Trophoblast cell (in vitro differentiated cells and primary cell): Measurements from ENCODE around the gene GALNT9.

Experiments used
- DNase-seq, 2 donors: peaks; one replicate each; pipeline ENCODE4 v3.0.0-alpha.2; 2016
- H2AFZ ChIP-seq: 2 replicates; pipeline ENCODE4 v1.6.1; 2013; ENCODE audit warnings: low read length, moderate library complexity, mild to moderate bottlenecking; ENCODE audit not compliant: insufficient read depth, poor library complexity
- H2AK5ac ChIP-seq: 2 replicates; pipeline ENCODE4 v1.6.1; 2013; ENCODE audit warnings: mild to moderate bottlenecking, low read length
- H2BK120ac ChIP-seq: 2 replicates; pipeline ENCODE4 v1.6.1; 2013; ENCODE audit warnings: low read length, mild to moderate bottlenecking, moderate library complexity; ENCODE audit not compliant: insufficient read depth, poor library complexity
- H2BK12ac ChIP-seq: 2 replicates; pipeline ENCODE4 v1.6.1; 2013; ENCODE audit warnings: mild to moderate bottlenecking, low read length, moderate library complexity
- H2BK5ac ChIP-seq: 2 replicates; pipeline ENCODE4 v1.6.1; 2013; ENCODE audit warnings: low read length, low read depth, moderate library complexity, mild to moderate bottlenecking; ENCODE audit not compliant: poor library complexity
- H3K14ac ChIP-seq: 2 replicates; pipeline ENCODE4 v1.6.1; 2013; ENCODE audit warnings: mild to moderate bottlenecking, low read length
- H3K18ac ChIP-seq: 2 replicates; pipeline ENCODE4 v1.6.1; 2013; ENCODE audit warnings: mild to moderate bottlenecking, low read length
- H3K23ac ChIP-seq: 2 replicates; pipeline ENCODE4 v1.6.1; 2013; ENCODE audit warnings: low read length
- H3K27ac ChIP-seq: 2 replicates; pipeline ENCODE4 v1.5.1; 2013; ENCODE audit warnings: low read depth, mild to moderate bottlenecking, inconsistent platforms, low read length, moderate library complexity
- H3K27me3 ChIP-seq: 2 replicates; pipeline ENCODE4 v1.6.1; 2013; ENCODE audit warnings: inconsistent platforms, mild to moderate bottlenecking, low read length, moderate library complexity; ENCODE audit not compliant: insufficient read depth
- H3K36me3 ChIP-seq, 2 experiments: 1 replicate in 1 of 2; 2 replicates in 1 of 2; pipeline ENCODE4 v1.6.1; 2013; ENCODE audit warnings: low read length in 2 of 2, mild to moderate bottlenecking in 2 of 2, moderate library complexity in 1 of 2; ENCODE audit not compliant: insufficient read depth in 2 of 2, control insufficient read depth in 1 of 2
- H3K4ac ChIP-seq: 2 replicates; pipeline ENCODE4 v1.6.1; 2013; ENCODE audit warnings: low read depth, mild to moderate bottlenecking, low read length, moderate library complexity
- H3K4me1 ChIP-seq, 2 experiments: 1 replicate in 1 of 2; 2 replicates in 1 of 2; pipeline ENCODE4 v1.6.1; 2013; ENCODE audit warnings: low read length in 2 of 2, mild to moderate bottlenecking in 2 of 2, moderate library complexity in 1 of 2; ENCODE audit not compliant: insufficient read depth in 2 of 2, control insufficient read depth in 1 of 2
- H3K4me2 ChIP-seq: 2 replicates; pipeline ENCODE4 v1.6.1; 2013; ENCODE audit warnings: inconsistent platforms, mild to moderate bottlenecking, low read length, moderate library complexity
- H3K4me3 ChIP-seq: 2 replicates; pipeline ENCODE4 v1.5.1; 2013; ENCODE audit warnings: mild to moderate bottlenecking, low read depth, low read length, inconsistent platforms
- H3K79me1 ChIP-seq: one replicate; pipeline ENCODE4 v1.6.1; 2013; ENCODE audit warnings: low read length
- H3K79me2 ChIP-seq: 2 replicates; pipeline ENCODE4 v1.6.1; 2013; ENCODE audit warnings: low read length, mild to moderate bottlenecking; ENCODE audit not compliant: control insufficient read depth, insufficient read depth, poor library complexity
- H3K9ac ChIP-seq: 2 replicates; pipeline ENCODE4 v1.6.1; 2013; ENCODE audit warnings: mild to moderate bottlenecking, low read length
- H3K9me3 ChIP-seq: 2 replicates; pipeline ENCODE4 v1.6.1; 2013; ENCODE audit warnings: low read depth, mild to moderate bottlenecking, control low read depth, inconsistent platforms, low read length; ENCODE audit not compliant: insufficient read depth
- H4K12ac ChIP-seq: 2 replicates; pipeline ENCODE4 v1.6.1; 2013; ENCODE audit warnings: low read depth, mild to moderate bottlenecking, low read length, moderate library complexity
- H4K8ac ChIP-seq: 2 replicates; pipeline ENCODE4 v1.6.1; 2013; ENCODE audit warnings: low read depth, mild to moderate bottlenecking, low read length, moderate library complexity
- H4K91ac ChIP-seq: one replicate; pipeline ENCODE4 v1.6.1; 2013; ENCODE audit warnings: low read depth, mild to moderate bottlenecking, low read length, moderate library complexity
- WGBS: extraction: QIAGEN DNeasy Blood & Tissue Kit; methylation state at CpG from one replicate; pipeline ENCODE4 v1.1.7; 2013; ENCODE audit warnings: missing lambda C conversion rate; ENCODE audit not compliant: insufficient read length, insufficient coverage; ENCODE audit errors: extremely low coverage; 5-methylcytosine and 5-hydroxymethylcytosine counted together

The GALNT9 gene

GRCh38 chr12:132209619-132210222 is 119.7 kb downstream of the GALNT9 start:
- Histone ChIP-seq H4K91ac (no peak overlapping the region), H2AK5ac (no peak overlapping the region), H3K27me3 (no peaks in the 10 kb centered on the region), H3K18ac (no peak overlapping the region), H3K79me1 (no peaks in the 10 kb centered on the region), H2AFZ (no peak overlapping the region), H3K9me3 (peaks cover 17% of the 10 kb centered on the region), H3K27ac (no peak overlapping the region), H2BK120ac (no peak overlapping the region), H3K4me1 (no peaks in the 10 kb centered on the region), H3K4me3 (no peak overlapping the region), H4K12ac (no peak overlapping the region), H3K4ac (no peak overlapping the region), H3K9ac (no peak overlapping the region), H2BK5ac (no peak overlapping the region), H4K8ac (no peak overlapping the region), H2BK12ac (no peak overlapping the region), H3K14ac (no peak overlapping the region), H3K23ac (no peak overlapping the region), H3K79me2 (no peaks in the 10 kb centered on the region), H3K36me3 (no peaks in the 10 kb centered on the region), H3K4me2 (no peak overlapping the region)
- WGBS = no CpG with 5 or more reads among the region's 14 CpGs
- no peak for DNase-seq

GRCh38 chr12:132208153-132208823 is 121.1 kb downstream of the GALNT9 start:
- H3K4me3 ChIP-seq = no peak overlapping the region
- H2AK5ac ChIP-seq = no peak overlapping the region
- WGBS = no CpG with 5 or more reads among the region's 15 CpGs
- no peaks in the 10 kb centered on the region for H3K79me2 ChIP-seq
- no peak overlapping the region for H3K18ac ChIP-seq
- no peak overlapping the region for H2AFZ ChIP-seq
- no peak overlapping the region for H4K91ac ChIP-seq
- H3K27ac ChIP-seq = no peak overlapping the region
- no peak overlapping the region for H3K9ac ChIP-seq
- DNase-seq = no peak
- peaks cover 17% of the 10 kb centered on the region for H3K9me3 ChIP-seq
- H4K12ac ChIP-seq = no peak overlapping the region
- H3K4me2 ChIP-seq = no peak overlapping the region
- H4K8ac ChIP-seq = no peak overlapping the region
- H3K27me3 ChIP-seq = no peaks in the 10 kb centered on the region
- H3K4me1 ChIP-seq = no peaks in the 10 kb centered on the region
- no peak overlapping the region for H2BK12ac ChIP-seq
- no peak overlapping the region for H3K23ac ChIP-seq
- H3K4ac ChIP-seq = no peak overlapping the region
- no peak overlapping the region for H2BK120ac ChIP-seq
- no peaks in the 10 kb centered on the region for H3K36me3 ChIP-seq
- H3K14ac ChIP-seq = no peak overlapping the region
- no peaks in the 10 kb centered on the region for H3K79me1 ChIP-seq
- H2BK5ac ChIP-seq = no peak overlapping the region

- H2AK5ac ChIP-seq = no peak overlapping the region
- H3K18ac ChIP-seq = no peak overlapping the region
- H3K79me2 ChIP-seq = no peaks in the 10 kb centered on the region
- H3K27ac ChIP-seq = no peak overlapping the region
- H3K14ac ChIP-seq = no peak overlapping the region
- no peaks in the 10 kb centered on the region for H3K79me1 ChIP-seq
- H4K12ac ChIP-seq = no peak overlapping the region
- H2AFZ ChIP-seq = no peak overlapping the region
- H4K8ac ChIP-seq = no peak overlapping the region
- WGBS = no CpG with 5 or more reads among the region's 36 CpGs
- H2BK120ac ChIP-seq = no peak overlapping the region
- no peak overlapping the region for H3K4me3 ChIP-seq
- H3K9ac ChIP-seq = no peak overlapping the region
- H2BK12ac ChIP-seq = no peak overlapping the region
- peaks cover 17% of the 10 kb centered on the region for H3K9me3 ChIP-seq
- H2BK5ac ChIP-seq = no peak overlapping the region
- H3K4ac ChIP-seq = no peak overlapping the region
- H3K27me3 ChIP-seq = no peaks in the 10 kb centered on the region
- H3K23ac ChIP-seq = no peak overlapping the region
- H3K4me2 ChIP-seq = no peak overlapping the region
- no peak for DNase-seq
- H3K4me1 ChIP-seq = no peaks in the 10 kb centered on the region
- no peaks in the 10 kb centered on the region for H3K36me3 ChIP-seq
- H4K91ac ChIP-seq = no peak overlapping the region
Measured at GRCh38 chr12:132207083-132207775, 122.2 kb downstream of the GALNT9 start.

- Histone ChIP-seq H3K18ac (no peak overlapping the region), H4K8ac (no peak overlapping the region), H4K91ac (no peak overlapping the region), H3K14ac (no peak overlapping the region), H3K23ac (no peak overlapping the region), H3K4ac (no peak overlapping the region), H3K4me2 (no peak overlapping the region), H2BK12ac (no peak overlapping the region), H2BK5ac (no peak overlapping the region), H3K79me2 (no peaks in the 10 kb centered on the region), H3K27ac (no peak overlapping the region), H3K4me3 (no peak overlapping the region), H4K12ac (no peak overlapping the region), H3K79me1 (no peaks in the 10 kb centered on the region), H2BK120ac (no peak overlapping the region), H3K27me3 (no peaks in the 10 kb centered on the region), H3K9ac (no peak overlapping the region), H3K36me3 (no peaks in the 10 kb centered on the region), H3K4me1 (no peaks in the 10 kb centered on the region), H3K9me3 (peaks cover 13% of the 10 kb centered on the region), H2AFZ (no peak overlapping the region), H2AK5ac (no peak overlapping the region)
- no peak for DNase-seq
- no CpG with 5 or more reads among the region's 14 CpGs for WGBS
Measured at GRCh38 chr12:132206046-132206434, 123.3 kb downstream of the GALNT9 start.
